ENCODE data around the gene URI1.

Gene URI1

GRCh38 chr19:29971002-29971401, 29.0 kb downstream of the URI1 start:
- DNase-seq (ENCODE audit: low read depth): no peak

- no peak for DNase-seq (ENCODE audit: low read depth)
These were observed 29.6 kb downstream of the URI1 start for GRCh38 chr19:29971648-29972047.

- no peak for DNase-seq (ENCODE audit: low read depth)
These were observed 32.7 kb downstream of the URI1 start for GRCh38 chr19:29974701-29975100.

- DNase-seq (ENCODE audit: low read depth): no peak
These were observed 34.3 kb downstream of the URI1 start for GRCh38 chr19:29976151-29976943.

- DNase-seq (ENCODE audit: low read depth): no peak
These were observed 36.0 kb downstream of the URI1 start for GRCh38 chr19:29978080-29978479.

GRCh38 chr19:29983568-29983967, 41.5 kb downstream of the URI1 start:
- DNase-seq (ENCODE audit: low read depth): no peak

- DNase-seq (ENCODE audit: low read depth): no peak
These were observed 43.2 kb downstream of the URI1 start for GRCh38 chr19:29985196-29985595.

GRCh38 chr19:29988351-29988750, 46.3 kb downstream of the URI1 start:
- no peak for DNase-seq (ENCODE audit: low read depth)

GRCh38 chr19:29992233-29992867, 50.3 kb downstream of the URI1 start:
- no peak for DNase-seq (ENCODE audit: low read depth)

- DNase-seq (ENCODE audit: low read depth): no peak
These were observed 57.5 kb downstream of the URI1 start for GRCh38 chr19:29999490-29999889.

- DNase-seq (ENCODE audit: low read depth): no peak
These were observed 58.8 kb downstream of the URI1 start for GRCh38 chr19:30000862-30001261.

- DNase-seq (ENCODE audit: low read depth): no peak
These were observed 59.3 kb downstream of the URI1 start for GRCh38 chr19:30001301-30001700.

GRCh38 chr19:30001791-30002190, 59.8 kb downstream of the URI1 start:
- DNase-seq (ENCODE audit: low read depth): peak; percentile 11

GRCh38 chr19:30003866-30004265, 61.8 kb downstream of the URI1 start:
- peak; percentile 19 for DNase-seq (ENCODE audit: low read depth)

GRCh38 chr19:30004403-30004802, 62.4 kb downstream of the URI1 start:
- DNase-seq (ENCODE audit: low read depth): no peak

GRCh38 chr19:30006207-30006606, 64.2 kb downstream of the URI1 start:
- no peak for DNase-seq (ENCODE audit: low read depth)

GRCh38 chr19:30008169-30008568, 66.1 kb downstream of the URI1 start:
- DNase-seq (ENCODE audit: low read depth): no peak

GRCh38 chr19:30009013-30009412, 67.0 kb downstream of the URI1 start:
- DNase-seq (ENCODE audit: low read depth): no peak

GRCh38 chr19:30011051-30011578, 69.1 kb downstream of the URI1 start:
- no peak for DNase-seq (ENCODE audit: low read depth)

GRCh38 chr19:30014770-30015169, 72.7 kb downstream of the URI1 start:
- no peak for DNase-seq (ENCODE audit: low read depth)

GRCh38 chr19:30017172-30017571, 75.1 kb downstream of the URI1 start:
- no peak for DNase-seq (ENCODE audit: low read depth)

- no peak for DNase-seq (ENCODE audit: low read depth)
These were observed 78.2 kb downstream of the URI1 start for GRCh38 chr19:30020189-30020588.

- DNase-seq (ENCODE audit: low read depth): no peak
These were observed 80.6 kb downstream of the URI1 start for GRCh38 chr19:30022659-30023058.

- no peak for DNase-seq (ENCODE audit: low read depth)
These were observed 81.3 kb downstream of the URI1 start for GRCh38 chr19:30023330-30023729.
